Breast epithelium (tissue), 4 donors: Measurements from ENCODE around the gene RALY. TPM values are rescaled to one million over a fixed set of nuclear protein-coding genes. Genes with fewer than 3 reads are reported as not detected.

Source experiments
- DNase-seq, 2 donors: peaks; one replicate each; pipeline ENCODE4 v3.0.0-alpha.2; 2019; ENCODE audit warnings: low spot score in 2 of 2
- H3K27ac ChIP-seq, 2 donors: fragments of 200-600 bp; sonication (generic) in 1 of 2; one replicate each; pipeline ENCODE4 v1.5.1; 2016 to 2019; ENCODE audit warnings: mild to moderate bottlenecking in 1 of 2
- H3K27me3 ChIP-seq, 2 donors: fragments of 200-600 bp; sonication (generic) in 1 of 2; one replicate each; pipeline versions ENCODE4 v1.5.1 to v1.6.0; 2017 to 2019; ENCODE audit warnings: control low read depth in 1 of 2, mild to moderate bottlenecking in 1 of 2
- H3K36me3 ChIP-seq: fragments of 200-600 bp; one replicate; pipeline ENCODE4 v1.5.1; 2019
- H3K4me1 ChIP-seq, 2 donors: fragments of 200-600 bp; sonication (generic); one replicate each; pipeline ENCODE4 v1.5.1; 2016 to 2019; ENCODE audit warnings: control low read depth in 1 of 2
- H3K4me3 ChIP-seq, 3 donors: fragments of 200-600 bp; sonication (generic); 1 replicate in 2 of 3; 2 replicates in 1 of 3; pipeline ENCODE4 v1.5.1; 2016 to 2019; ENCODE audit warnings: mild to moderate bottlenecking in 3 of 3, moderate library complexity in 2 of 3
- H3K9me3 ChIP-seq, 2 donors: fragments of 200-600 bp; sonication (generic) in 1 of 2; one replicate each; pipeline ENCODE4 v1.5.1; 2016 to 2019; ENCODE audit warnings: control low read depth in 1 of 2
- POLR2A ChIP-seq: fragments of 450-650 bp; IDR thresholded peaks from one replicate; pipeline ENCODE4 v1.6.1; 2016; ENCODE audit warnings: antibody characterized with exemption, mild to moderate bottlenecking, moderate library complexity
- POLR2AphosphoS5 ChIP-seq, 3 donors: sonication (generic); formaldehyde crosslinking; IDR thresholded peaks; one replicate each; pipeline ENCODE4 v1.6.1; 2017; ENCODE audit warnings: antibody characterized with exemption in 3 of 3
- intact Hi-C: fragments of 100-400 bp; cut with DNase I; formaldehyde crosslinking; loops from one replicate; pipeline ENCODE4 v1.15.1; 2023; ENCODE audit warnings: low total_unique reads
- total RNA-seq, 3 donors: library from RNA; depleted of rRNA; stranded (reverse); fragments of >200 nt; gene quantifications; one replicate each; pipeline ENCODE4 v1.1.0, GENCODE V29; 2016
- TF ChIP-seq, protein P1 (sequence below), 3 donors: fragments of 450-650 bp; IDR thresholded peaks; one replicate each; pipeline ENCODE4 v1.5.1; 2016 to 2017; ENCODE audit warnings: antibody characterized with exemption in 3 of 3, mild to moderate bottlenecking in 3 of 3, moderate library complexity in 3 of 3

RALY gene
- total RNA-seq, 3 donors from 2014 or later, result 73.5 to 120 (median 96.4) TPM

DNA sequence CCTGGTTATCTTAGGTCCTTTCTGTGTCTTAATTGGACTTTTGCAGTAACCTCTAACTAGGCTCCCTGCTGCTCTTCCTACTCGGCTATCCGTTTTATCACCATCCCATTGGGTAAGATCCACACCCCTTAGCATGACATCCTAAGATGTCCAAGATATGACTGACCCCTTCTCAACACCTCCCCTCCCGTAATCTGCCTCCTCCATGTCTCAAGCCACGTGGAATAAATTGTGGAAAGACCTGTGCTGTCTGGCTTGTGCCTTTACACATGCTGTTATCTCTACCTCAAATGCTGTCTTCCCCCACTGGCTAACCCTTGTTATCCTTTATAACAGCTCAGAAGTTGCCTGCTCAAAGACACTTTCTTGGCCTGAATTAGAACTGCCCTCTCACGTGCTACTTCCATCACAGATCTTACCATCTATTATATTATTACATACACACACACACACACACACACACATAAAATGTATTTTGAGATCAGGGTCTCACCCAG is 91.9 kb downstream of the RALY start:
- no peak for TF ChIP-seq POLR2A
- no peak for TF ChIP-seq POLR2AphosphoS5 (IDR thresholded peaks at IDR 0.05)
- TF ChIP-seq, protein P1, sequence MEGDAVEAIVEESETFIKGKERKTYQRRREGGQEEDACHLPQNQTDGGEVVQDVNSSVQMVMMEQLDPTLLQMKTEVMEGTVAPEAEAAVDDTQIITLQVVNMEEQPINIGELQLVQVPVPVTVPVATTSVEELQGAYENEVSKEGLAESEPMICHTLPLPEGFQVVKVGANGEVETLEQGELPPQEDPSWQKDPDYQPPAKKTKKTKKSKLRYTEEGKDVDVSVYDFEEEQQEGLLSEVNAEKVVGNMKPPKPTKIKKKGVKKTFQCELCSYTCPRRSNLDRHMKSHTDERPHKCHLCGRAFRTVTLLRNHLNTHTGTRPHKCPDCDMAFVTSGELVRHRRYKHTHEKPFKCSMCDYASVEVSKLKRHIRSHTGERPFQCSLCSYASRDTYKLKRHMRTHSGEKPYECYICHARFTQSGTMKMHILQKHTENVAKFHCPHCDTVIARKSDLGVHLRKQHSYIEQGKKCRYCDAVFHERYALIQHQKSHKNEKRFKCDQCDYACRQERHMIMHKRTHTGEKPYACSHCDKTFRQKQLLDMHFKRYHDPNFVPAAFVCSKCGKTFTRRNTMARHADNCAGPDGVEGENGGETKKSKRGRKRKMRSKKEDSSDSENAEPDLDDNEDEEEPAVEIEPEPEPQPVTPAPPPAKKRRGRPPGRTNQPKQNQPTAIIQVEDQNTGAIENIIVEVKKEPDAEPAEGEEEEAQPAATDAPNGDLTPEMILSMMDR (IDR thresholded peaks at IDR 0.05), result no peak
- Histone ChIP-seq H3K4me1 (peaks cover 0 to 4% of the 10 kb centered on the region in 2 donors), H3K36me3 (no peaks in the 10 kb centered on the region), H3K27me3 (no peaks in the 10 kb centered on the region), H3K4me3 (no peak overlapping the region), H3K9me3 (no peaks in the 10 kb centered on the region), H3K27ac (no peak overlapping the region)
- intact Hi-C loops, result no loop called here
- no peak for DNase-seq

DNA sequence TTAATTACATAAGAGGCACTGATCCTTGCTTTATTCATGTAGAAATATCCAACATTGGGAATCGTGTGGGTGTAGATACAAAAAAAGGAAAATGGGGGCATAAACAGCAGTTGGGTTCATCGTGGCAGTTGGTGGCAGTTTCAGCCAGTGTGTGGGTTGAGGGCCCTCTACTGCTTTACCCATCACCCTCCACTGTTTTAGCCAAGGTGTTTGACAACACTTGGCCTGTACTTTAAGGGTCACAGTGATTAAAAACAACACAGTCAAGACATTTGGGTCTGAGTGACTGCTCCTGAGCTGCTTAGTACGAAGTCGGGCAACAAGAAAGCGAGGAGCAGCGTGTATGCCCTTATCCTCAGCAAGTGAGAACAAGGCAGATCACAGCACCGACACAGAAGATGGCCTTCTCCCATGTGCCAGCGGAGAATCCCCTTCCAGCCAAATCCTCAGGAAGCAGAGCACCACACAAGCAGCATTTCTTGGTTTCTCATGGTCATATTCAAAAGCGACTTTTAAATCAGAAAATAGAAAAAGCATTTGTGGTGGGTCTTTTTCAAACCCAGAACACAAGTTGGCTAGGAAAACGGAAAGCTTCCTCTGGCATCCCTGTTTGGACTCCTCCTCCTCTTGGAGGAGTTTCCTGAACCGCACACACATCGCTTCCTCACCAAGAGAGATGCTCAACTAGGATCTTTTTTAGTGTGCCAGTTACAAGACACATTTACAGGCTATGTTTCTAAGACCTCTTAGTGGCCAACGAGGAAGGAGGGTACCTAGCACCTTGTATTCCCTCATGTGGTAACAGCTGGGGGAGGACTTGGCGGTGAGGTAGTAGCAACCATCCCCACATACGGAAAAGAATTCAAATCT is 94.8 kb downstream of the RALY start:
- Histone ChIP-seq H3K9me3 (no peaks in the 10 kb centered on the region), H3K4me3 (no peak overlapping the region), H3K27me3 (no peaks in the 10 kb centered on the region), H3K36me3 (peaks cover 8% of the 10 kb centered on the region), H3K27ac (no peak overlapping the region), H3K4me1 (no peaks in the 10 kb centered on the region)
- intact Hi-C loops, result no loop called here
- TF ChIP-seq, protein P1 (IDR thresholded peaks at IDR 0.05), result no peak
- TF ChIP-seq POLR2AphosphoS5 (IDR thresholded peaks at IDR 0.05) (no peak), POLR2A (no peak)
- no peak for DNase-seq

DNA sequence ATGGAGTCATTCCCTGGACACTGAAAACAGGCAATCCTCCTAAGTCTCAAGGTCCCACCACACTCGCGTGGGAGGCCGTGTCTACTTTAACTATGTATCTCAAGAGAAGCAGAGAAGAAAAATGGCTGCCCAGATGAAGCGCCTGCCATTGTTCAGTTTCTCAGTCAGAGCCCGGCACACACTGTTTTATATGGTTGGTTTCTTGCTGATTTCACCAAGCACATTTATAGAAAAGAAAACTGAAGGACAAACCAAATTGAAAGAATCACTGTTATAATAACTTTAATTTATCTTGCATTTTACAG is 95.4 kb downstream of the RALY start:
- TF ChIP-seq POLR2AphosphoS5 (IDR thresholded peaks at IDR 0.05), result no peak
- TF ChIP-seq, protein P1 (IDR thresholded peaks at IDR 0.05), result no peak
- TF ChIP-seq POLR2A, result no peak
- Histone ChIP-seq H3K9me3 (no peaks in the 10 kb centered on the region), H3K27ac (no peak overlapping the region), H3K4me3 (no peak overlapping the region), H3K36me3 (peaks cover 11% of the 10 kb centered on the region), H3K4me1 (no peaks in the 10 kb centered on the region), H3K27me3 (no peaks in the 10 kb centered on the region)
- intact Hi-C loops, result no loop called here
- DNase-seq, result no peak

DNA sequence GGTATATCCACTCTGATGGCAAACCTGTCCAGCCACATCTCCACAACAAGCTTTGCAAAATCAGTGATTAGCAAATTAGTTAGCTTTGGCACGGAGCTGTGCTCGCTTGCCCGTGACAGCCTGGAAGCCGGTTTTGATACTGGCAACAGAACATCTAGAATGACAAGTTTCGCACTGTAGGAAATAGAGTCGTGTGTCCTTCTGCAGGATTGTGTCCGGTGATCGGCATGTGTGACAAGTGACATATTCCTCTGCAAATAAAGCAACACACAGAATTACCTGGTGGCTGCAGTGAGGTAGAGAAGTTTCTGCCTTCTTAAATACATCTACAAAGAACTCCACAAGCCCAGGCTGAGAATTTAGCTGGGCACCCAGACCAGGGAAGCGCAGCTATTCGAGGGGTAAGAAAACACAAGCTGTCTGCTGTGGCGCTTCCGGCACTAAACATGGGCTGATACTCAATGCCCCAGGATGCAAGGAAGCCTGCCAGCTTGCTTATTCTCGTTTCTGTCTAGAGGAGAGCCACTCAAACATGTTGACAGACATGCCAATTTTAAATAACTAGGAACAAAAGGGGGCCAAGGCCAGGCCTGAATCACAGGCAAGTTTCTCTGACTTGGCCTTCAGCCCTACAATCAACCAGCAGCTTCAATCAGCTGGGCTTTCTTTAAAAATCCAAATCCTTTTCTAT is 96.1 kb downstream of the RALY start:
- Histone ChIP-seq H3K27me3 (no peaks in the 10 kb centered on the region), H3K36me3 (peaks cover 11% of the 10 kb centered on the region), H3K9me3 (no peaks in the 10 kb centered on the region), H3K27ac (no peak overlapping the region), H3K4me3 (no peak overlapping the region), H3K4me1 (no peaks in the 10 kb centered on the region)
- no peak for TF ChIP-seq POLR2AphosphoS5 (IDR thresholded peaks at IDR 0.05)
- TF ChIP-seq, protein P1 (IDR thresholded peaks at IDR 0.05), result no peak
- no peak for TF ChIP-seq POLR2A
- intact Hi-C loops, result no loop called here
- DNase-seq, result no peak

DNA sequence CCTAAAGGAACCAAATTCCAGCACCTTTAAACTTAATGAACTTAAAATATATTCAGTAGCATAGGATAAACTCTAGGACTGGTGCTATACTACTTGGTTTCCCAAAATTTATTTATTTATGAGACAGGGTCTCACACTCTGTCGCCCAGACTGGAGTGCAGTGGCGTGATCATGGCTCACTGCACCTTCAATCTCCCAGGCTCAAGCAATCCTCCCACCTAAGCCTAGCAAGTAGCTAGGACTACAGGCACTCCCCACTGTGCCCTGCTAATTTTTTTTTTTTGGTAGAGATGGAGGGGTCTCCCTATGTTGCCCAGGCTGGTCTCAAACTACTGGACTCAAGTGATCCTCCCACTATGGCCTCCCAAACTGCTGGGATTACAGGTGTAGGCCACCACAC is 96.9 kb downstream of the RALY start:
- intact Hi-C loops, result no loop called here

More for the DNA sequence above, 96.9 kb downstream of the RALY start:
- H3K27me3 ChIP-seq, result no peaks in the 10 kb centered on the region
- H3K9me3 ChIP-seq, result no peaks in the 10 kb centered on the region
- no peaks in the 10 kb centered on the region for H3K4me1 ChIP-seq
- TF ChIP-seq, protein P1 (IDR thresholded peaks at IDR 0.05), result no peak
- TF ChIP-seq POLR2AphosphoS5 (IDR thresholded peaks at IDR 0.05), result no peak
- no peak for TF ChIP-seq POLR2A
- H3K36me3 ChIP-seq, result peaks cover 12% of the 10 kb centered on the region
- no peak overlapping the region for H3K4me3 ChIP-seq
- DNase-seq, result no peak
- H3K27ac ChIP-seq, result no peak overlapping the region
